CD14-positive monocyte (primary cell): ENCODE measurements around the gene BORCS5. TPM values are rescaled to one million over a fixed set of nuclear protein-coding genes. Genes with fewer than 3 reads are reported as not detected.

Experiments used
- DNase-seq, 3 donors: peaks; one replicate each; pipeline ENCODE4 v3.0.0-alpha.2; 2011 to 2022
- H2AFZ ChIP-seq: 2 replicates; pipeline ENCODE4 v1.6.0; 2012; ENCODE audit warnings: mild to moderate bottlenecking, low read depth, low read length, inconsistent platforms; ENCODE audit not compliant: insufficient read depth, poor library complexity, severe bottlenecking
- H3K27ac ChIP-seq, 2 donors: 1 replicate in 1 of 2; 2 replicates in 1 of 2; pipeline ENCODE4 v1.5.1; 2012 to 2013; ENCODE audit warnings: low read length in 2 of 2, control low read depth in 1 of 2, inconsistent platforms in 1 of 2, low read depth in 1 of 2, mild to moderate bottlenecking in 1 of 2
- H3K27me3 ChIP-seq, 2 donors: one replicate each; pipeline versions ENCODE4 v1.6.0 to v1.6.1; 2011 to 2013; ENCODE audit warnings: low read length in 2 of 2; ENCODE audit not compliant: control insufficient read depth in 2 of 2, insufficient read depth in 2 of 2
- H3K36me3 ChIP-seq, 2 donors: replicated peaks in 1 of 2; 1 replicate in 1 of 2; 2 replicates in 1 of 2; pipeline versions ENCODE4 v1.5.1 to v1.6.1; 2012 to 2013; ENCODE audit warnings: low read length in 2 of 2, control low read depth in 1 of 2, inconsistent platforms in 1 of 2, mild to moderate bottlenecking in 1 of 2; ENCODE audit not compliant: insufficient read depth in 2 of 2, control insufficient read depth in 1 of 2
- H3K4me1 ChIP-seq, 2 donors: 1 replicate in 1 of 2; 2 replicates in 1 of 2; pipeline versions ENCODE4 v1.5.1 to v1.6.1; 2012 to 2013; ENCODE audit warnings: low read length in 2 of 2, control low read depth in 1 of 2, inconsistent platforms in 1 of 2, mild to moderate bottlenecking in 1 of 2, moderate library complexity in 1 of 2; ENCODE audit not compliant: insufficient read depth in 2 of 2, control insufficient read depth in 1 of 2
- H3K4me2 ChIP-seq: replicated peaks from 2 replicates; pipeline ENCODE3; 2012; ENCODE audit warnings: low read length, moderate library complexity, mild to moderate bottlenecking; ENCODE audit not compliant: poor library complexity, severe bottlenecking; ENCODE audit errors: extremely low read depth
- H3K4me3 ChIP-seq, 3 experiments: fragments of 200-600 bp in 1 of 3; sonication (generic) in 1 of 3; replicated peaks in 1 of 3; 1 replicate in 2 of 3; 2 replicates in 1 of 3; pipeline ENCODE4 v1.5.1; 2011 to 2013; ENCODE audit warnings: low read length in 3 of 3, mild to moderate bottlenecking in 3 of 3, control low read depth in 2 of 3, low read depth in 2 of 3, inconsistent platforms in 1 of 3, moderate library complexity in 1 of 3
- H3K79me2 ChIP-seq: 2 replicates; pipeline ENCODE4 v1.6.0; 2012; ENCODE audit warnings: mild to moderate bottlenecking, control low read depth, inconsistent platforms, low read length, moderate library complexity; ENCODE audit not compliant: insufficient read depth
- H3K9ac ChIP-seq: 2 replicates; pipeline ENCODE4 v1.6.0; 2017; ENCODE audit warnings: low read length, mild to moderate bottlenecking; ENCODE audit not compliant: insufficient read depth, poor library complexity, severe bottlenecking
- H3K9me3 ChIP-seq, 2 donors: replicated peaks in 1 of 2; 1 replicate in 1 of 2; 2 replicates in 1 of 2; pipeline versions ENCODE4 v1.5.1 to v1.6.1; 2012 to 2013; ENCODE audit warnings: low read length in 2 of 2, control low read depth in 1 of 2; ENCODE audit not compliant: control insufficient read depth in 1 of 2, insufficient read depth in 1 of 2
- H4K20me1 ChIP-seq: 2 replicates; pipeline ENCODE4 v1.6.0; 2012; ENCODE audit warnings: mild to moderate bottlenecking, low read length, control low read depth, moderate library complexity; ENCODE audit not compliant: insufficient read depth
- H3K27ac Mint-ChIP-seq, 7 donors: one replicate each; pipeline ENCODE4 v1.8.0; 2020; ENCODE audit warnings: mild to moderate bottlenecking in 7 of 7, mixed read lengths in 7 of 7, moderate library complexity in 6 of 7, inconsistent platforms in 2 of 7
- H3K27me3 Mint-ChIP-seq, 3 donors: one replicate each; pipeline ENCODE4 v1.8.0; 2021 to 2022; ENCODE audit warnings: low read depth in 3 of 3, mild to moderate bottlenecking in 3 of 3, mixed read lengths in 3 of 3, moderate library complexity in 3 of 3, inconsistent platforms in 1 of 3
- H3K36me3 Mint-ChIP-seq, 2 donors: one replicate each; pipeline ENCODE4 v1.8.0; 2020; ENCODE audit warnings: mixed read lengths in 2 of 2, inconsistent platforms in 1 of 2, mild to moderate bottlenecking in 1 of 2
- H3K4me1 Mint-ChIP-seq: one replicate; pipeline ENCODE4 v1.8.0; 2020; ENCODE audit warnings: mild to moderate bottlenecking, mixed read lengths
- H3K4me3 Mint-ChIP-seq, 2 donors: one replicate each; pipeline ENCODE4 v1.8.0; 2020; ENCODE audit warnings: mild to moderate bottlenecking in 2 of 2, mixed read lengths in 2 of 2, moderate library complexity in 1 of 2
- H3K9me3 Mint-ChIP-seq, 7 donors: one replicate each; pipeline ENCODE4 v1.8.0; 2020 to 2022; ENCODE audit warnings: mixed read lengths in 7 of 7, mild to moderate bottlenecking in 6 of 7, moderate library complexity in 6 of 7, inconsistent platforms in 2 of 7
- CTCF ChIP-seq: fragments of 200-600 bp; IDR thresholded peaks from one replicate; pipeline ENCODE4 v1.8.0; 2022; ENCODE audit warnings: antibody characterized with exemption, mild to moderate bottlenecking
- whole genome bisulfite sequencing: methylation state at CpG from one replicate; pipeline ENCODE4 v1.1.5; 2013; ENCODE audit warnings: missing lambda C conversion rate; ENCODE audit not compliant: insufficient coverage; 5-methylcytosine and 5-hydroxymethylcytosine counted together
- intact Hi-C, 2 donors: fragments of 100-400 bp; cut with micrococcal nuclease; formaldehyde crosslinking; loops; one replicate each; pipeline versions ENCODE4 v1.15.0 to v1.15.1; 2023
- polyA plus RNA-seq, 3 donors: library from polyadenylated mRNA; depleted of rRNA in 1 of 3; unstranded in 2 of 3; stranded (reverse) in 1 of 3; fragments of 300-500 nt in 2 of 3; fragments of >200 nt in 1 of 3; fragmentation: Illumina TruSeq in 2 of 3; gene quantifications; 1 replicate in 2 of 3; 2 replicates in 1 of 3; pipeline ENCODE4 v1.2.3, GENCODE V29; 2012 to 2021

The BORCS5 gene
- polyA plus RNA-seq, 3 donors = 8.5 to 15.1 (median 9.6) TPM

DNA sequence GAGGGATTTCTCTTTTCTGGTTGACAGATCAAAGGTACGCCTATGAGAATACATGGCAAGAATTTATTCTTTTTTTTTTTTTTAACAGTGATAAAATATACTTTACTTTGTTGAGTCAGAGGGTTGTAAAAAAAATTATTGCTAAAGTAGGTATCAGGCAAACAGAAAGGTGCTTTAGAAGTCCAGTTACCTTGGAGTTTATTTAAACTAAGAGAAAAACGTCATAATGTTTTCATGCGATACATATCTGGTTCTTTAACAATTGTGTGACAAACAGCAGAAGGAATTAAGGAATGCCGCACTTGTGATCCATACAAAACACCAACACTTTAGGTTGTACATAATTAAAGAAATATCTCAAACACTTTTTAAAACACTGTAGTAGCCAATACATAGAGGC is 94.2 kb downstream of the BORCS5 start:
- intact Hi-C loops = no loop called here
- no peak overlapping the region for H3K27ac Mint-ChIP-seq
- Histone ChIP-seq H3K4me3 (no peak overlapping the region), H3K9ac (no peak overlapping the region), H3K4me1 (peaks cover 20 to 24% of the 10 kb centered on the region in 2 donors), H3K27me3 (no peaks in the 10 kb centered on the region), H3K79me2 (no peaks in the 10 kb centered on the region), H3K27ac (no peak overlapping the region), H3K4me2 (no peak overlapping the region), H3K36me3 (no peaks in the 10 kb centered on the region), H2AFZ (no peak overlapping the region), H3K9me3 (no peaks in the 10 kb centered on the region), H4K20me1 (no peaks in the 10 kb centered on the region)
- H3K27me3 Mint-ChIP-seq = peaks cover 0 to 1% (median 0%) of the 10 kb centered on the region in 3 donors
- no peaks in the 10 kb centered on the region for H3K36me3 Mint-ChIP-seq
- no peak overlapping the region for H3K4me3 Mint-ChIP-seq
- WGBS = no CpG with 5 or more reads among the region's 4 CpGs
- no peak for DNase-seq
- H3K4me1 Mint-ChIP-seq = peaks cover 26% of the 10 kb centered on the region
- no peaks in the 10 kb centered on the region for H3K9me3 Mint-ChIP-seq
- TF ChIP-seq CTCF = no peak

GRCh38 chr12:12452326-12452902 is 95.5 kb downstream of the BORCS5 start:
- Histone ChIP-seq H3K9me3 (no peaks in the 10 kb centered on the region), H3K36me3 (no peaks in the 10 kb centered on the region), H3K4me3 (no peak overlapping the region), H3K4me1 (peaks cover 16 to 21% of the 10 kb centered on the region in 2 donors), H3K27me3 (no peaks in the 10 kb centered on the region), H4K20me1 (no peaks in the 10 kb centered on the region), H2AFZ (no peak overlapping the region), H3K4me2 (no peak overlapping the region), H3K79me2 (no peaks in the 10 kb centered on the region), H3K27ac (no peak overlapping the region), H3K9ac (no peak overlapping the region)
- no peaks in the 10 kb centered on the region for H3K36me3 Mint-ChIP-seq
- H3K4me1 Mint-ChIP-seq = peaks cover 24% of the 10 kb centered on the region
- no peaks in the 10 kb centered on the region for H3K27me3 Mint-ChIP-seq
- intact Hi-C loops = no loop called here
- H3K27ac Mint-ChIP-seq = peak overlapping the region in 3 of 7 donors; percentile 13 to 67 (median 53)
- WGBS = 90% methylated on average over 2 of the region's 21 CpGs
- H3K4me3 Mint-ChIP-seq = no peak overlapping the region
- TF ChIP-seq CTCF = no peak
- H3K9me3 Mint-ChIP-seq = no peaks in the 10 kb centered on the region
- peak in 1 of 3 donors; percentile 23 for DNase-seq
